Measurements from ENCODE around the gene FGR. TPM values are rescaled to one million over a fixed set of nuclear protein-coding genes. Genes with fewer than 3 reads are reported as not detected.

The FGR gene
- total RNA-seq, 2 donors from 2014 or later: 4.0 to 10.8 TPM

GRCh38 chr1:27594564-27595510 lies 40.1 kb downstream of the FGR start:
- no peak for TF ChIP-seq POLR2AphosphoS5 (IDR thresholded peaks at IDR 0.05)
- TF ChIP-seq CTCF (IDR thresholded peaks at IDR 0.05): no peak
- TF ChIP-seq POLR2A (IDR thresholded peaks at IDR 0.05): no peak
- intact Hi-C loops (cut with DNase I): no loop called here
- peaks cover 9% of the 10 kb centered on the region for H3K4me1 ChIP-seq (replicated peaks)
- H3K27me3 ChIP-seq (replicated peaks; ENCODE audit: insufficient read depth): no peaks in the 10 kb centered on the region
- DNase-seq (ENCODE audit: low spot score): no peak
- WGBS: 43% methylated on average over 17 of the region's 17 CpGs
- no peaks in the 10 kb centered on the region for H3K36me3 ChIP-seq
- peak overlapping the region in 1 of 2 donors; percentile 2 for H3K27ac ChIP-seq
- no peaks in the 10 kb centered on the region for H3K9me3 ChIP-seq
- no peak overlapping the region for H3K4me3 ChIP-seq

- Histone ChIP-seq H3K4me3 (no peak overlapping the region), H3K9me3 (no peaks in the 10 kb centered on the region), H3K27me3 (replicated peaks; ENCODE audit: insufficient read depth) (no peaks in the 10 kb centered on the region), H3K4me1 (replicated peaks) (peaks cover 12% of the 10 kb centered on the region), H3K36me3 (no peaks in the 10 kb centered on the region), H3K27ac (no peak overlapping the region)
- DNase-seq (ENCODE audit: low spot score): no peak
- WGBS: 54% methylated on average over 8 of the region's 8 CpGs
- intact Hi-C loops (cut with DNase I): no loop called here
- TF ChIP-seq POLR2AphosphoS5 (IDR thresholded peaks at IDR 0.05): no peak
- TF ChIP-seq CTCF (IDR thresholded peaks at IDR 0.05): no peak
- TF ChIP-seq POLR2A (IDR thresholded peaks at IDR 0.05): no peak
These were observed 41.1 kb downstream of the FGR start for GRCh38 chr1:27593678-27594563.

- H3K27ac ChIP-seq: peak overlapping the region in 1 of 2 donors; percentile 9
- WGBS: 57% methylated on average over 16 of the region's 17 CpGs
- no peaks in the 10 kb centered on the region for H3K9me3 ChIP-seq
- TF ChIP-seq POLR2A (IDR thresholded peaks at IDR 0.05) (no peak), POLR2AphosphoS5 (IDR thresholded peaks at IDR 0.05) (no peak), CTCF (IDR thresholded peaks at IDR 0.05) (no peak)
- H3K4me1 ChIP-seq (replicated peaks): peaks cover 12% of the 10 kb centered on the region
- intact Hi-C loops (cut with DNase I): no loop called here
- H3K36me3 ChIP-seq: no peaks in the 10 kb centered on the region
- H3K27me3 ChIP-seq (replicated peaks; ENCODE audit: insufficient read depth): no peaks in the 10 kb centered on the region
- H3K4me3 ChIP-seq: no peak overlapping the region
- DNase-seq (ENCODE audit: low spot score): no peak
These were observed 41.9 kb downstream of the FGR start for GRCh38 chr1:27592931-27593677.

- no peak for DNase-seq (ENCODE audit: low spot score)
- no peak for TF ChIP-seq POLR2A (IDR thresholded peaks at IDR 0.05)
- no peak for TF ChIP-seq CTCF (IDR thresholded peaks at IDR 0.05)
- TF ChIP-seq POLR2AphosphoS5 (IDR thresholded peaks at IDR 0.05): no peak
- Histone ChIP-seq H3K4me1 (replicated peaks) (peaks cover 12% of the 10 kb centered on the region), H3K27ac (peak overlapping the region in 1 of 2 donors; percentile 9), H3K9me3 (no peaks in the 10 kb centered on the region), H3K4me3 (no peak overlapping the region), H3K27me3 (replicated peaks; ENCODE audit: insufficient read depth) (no peaks in the 10 kb centered on the region), H3K36me3 (no peaks in the 10 kb centered on the region)
- 77% methylated on average over 22 of the region's 22 CpGs for WGBS
- intact Hi-C loops (cut with DNase I): no loop called here
These were observed 42.6 kb downstream of the FGR start for GRCh38 chr1:27592232-27592930.
